GM23338 (cell line): ENCODE measurements around the gene BANP. TPM values are rescaled to one million over a fixed set of nuclear protein-coding genes. Genes with fewer than 3 reads are reported as not detected.

Experiments
- ATAC-seq: fragments of 200-7000 bp; cut with Tn5 transposase; 3 replicates; pipeline ENCODE4 v1.9.1; 2020
- DNase-seq: peaks from one replicate; pipeline ENCODE4 v3.0.0-alpha.2; 2015; ENCODE audit warnings: low spot score
- H2AFZ ChIP-seq: fragments of 200-600 bp; sonication (generic); 2 replicates; pipeline ENCODE4 v1.8.0; 2016; ENCODE audit warnings: antibody characterized with exemption, mild to moderate bottlenecking, moderate library complexity
- H3F3A ChIP-seq: fragments of 200-600 bp; sonication (generic); replicated peaks from 2 replicates; pipeline ENCODE4 v1.8.0; 2017; ENCODE audit warnings: antibody characterized with exemption, mixed run types, low read depth
- H3K27ac ChIP-seq: fragments of 200-600 bp; sonication (generic); 2 replicates; pipeline ENCODE4 v1.6.1; 2016; ENCODE audit warnings: low read depth
- H3K27me3 ChIP-seq: fragments of 200-600 bp; sonication (generic); 2 replicates; pipeline ENCODE4 v1.8.0; 2016; ENCODE audit warnings: mild to moderate bottlenecking, mixed run types, moderate library complexity; ENCODE audit not compliant: insufficient read depth
- H3K36me3 ChIP-seq: fragments of 200-600 bp; sonication (generic); 2 replicates; pipeline ENCODE4 v1.8.0; 2016; ENCODE audit warnings: mild to moderate bottlenecking; ENCODE audit not compliant: insufficient read depth
- H3K4me1 ChIP-seq: fragments of 200-600 bp; sonication (generic); 2 replicates; pipeline ENCODE4 v1.8.0; 2016; ENCODE audit warnings: mild to moderate bottlenecking, moderate library complexity; ENCODE audit not compliant: insufficient read depth
- H3K4me2 ChIP-seq: fragments of 200-600 bp; sonication (generic); 2 replicates; pipeline ENCODE4 v1.7.1; 2017; ENCODE audit warnings: mixed run types
- H3K4me3 ChIP-seq: fragments of 200-600 bp; sonication (generic); 2 replicates; pipeline ENCODE4 v1.6.1; 2016; ENCODE audit warnings: mixed run types
- H3K79me2 ChIP-seq: fragments of 200-600 bp; sonication (generic); replicated peaks from 2 replicates; pipeline ENCODE4 v1.8.0; 2017; ENCODE audit warnings: mild to moderate bottlenecking; ENCODE audit not compliant: insufficient read depth
- H3K9me2 ChIP-seq: fragments of 200-600 bp; sonication (generic); 2 replicates; pipeline ENCODE4 v1.8.0; 2017; ENCODE audit not compliant: insufficient read depth
- H4K20me1 ChIP-seq: fragments of 200-600 bp; sonication (generic); replicated peaks from 2 replicates; pipeline ENCODE4 v1.8.0; 2017; ENCODE audit warnings: mild to moderate bottlenecking; ENCODE audit not compliant: insufficient read depth
- H3K27ac Mint-ChIP-seq: 2 replicates; pipeline ENCODE4 v1.8.0; 2020; ENCODE audit warnings: inconsistent platforms, mild to moderate bottlenecking, moderate library complexity, mixed read lengths
- H3K27me3 Mint-ChIP-seq: 3 replicates; pipeline ENCODE4 v1.8.0; 2022; ENCODE audit warnings: low read depth, mild to moderate bottlenecking, moderate library complexity, mixed read lengths, inconsistent platforms; ENCODE audit not compliant: insufficient read depth, poor library complexity
- H3K36me3 Mint-ChIP-seq: 3 replicates; pipeline ENCODE4 v1.8.0; 2021; ENCODE audit warnings: low read depth, mild to moderate bottlenecking, inconsistent platforms, moderate library complexity, mixed read lengths
- H3K4me1 Mint-ChIP-seq: 3 replicates; pipeline ENCODE4 v1.8.0; 2020; ENCODE audit warnings: mild to moderate bottlenecking, inconsistent platforms, mixed read lengths
- H3K4me3 Mint-ChIP-seq: 3 replicates; pipeline ENCODE4 v1.8.0; 2021; ENCODE audit warnings: moderate library complexity, mild to moderate bottlenecking, inconsistent platforms, mixed read lengths
- H3K9me3 Mint-ChIP-seq: 3 replicates; pipeline ENCODE4 v1.8.0; 2020; ENCODE audit warnings: moderate library complexity, mild to moderate bottlenecking, inconsistent platforms, mixed read lengths
- CREB1 ChIP-seq: fragments of 250-450 bp; sonication (Bioruptor Pico); IDR thresholded peaks from 2 replicates; pipeline ENCODE4 v1.5.0; 2020; ENCODE audit warnings: low read depth, mild to moderate bottlenecking, moderate library complexity
- EZH2 ChIP-seq: fragments of 200-600 bp; sonication (generic); IDR thresholded peaks from one replicate; pipeline ENCODE4 v1.8.0; 2017; ENCODE audit warnings: antibody characterized with exemption, mild to moderate bottlenecking, low read depth; ENCODE audit not compliant: unreplicated experiment
- EZH2phosphoT487 ChIP-seq: fragments of 200-600 bp; sonication (generic); IDR thresholded peaks from one replicate; pipeline ENCODE4 v1.8.1; 2018; ENCODE audit warnings: antibody characterized with exemption; ENCODE audit not compliant: unreplicated experiment
- NANOG ChIP-seq: IDR thresholded peaks from 2 replicates; pipeline ENCODE4 v1.6.1; 2016; ENCODE audit warnings: antibody characterized with exemption, borderline replicate concordance
- POLR2AphosphoS5 ChIP-seq: IDR thresholded peaks from 2 replicates; pipeline ENCODE4 v1.6.1; 2016; ENCODE audit warnings: antibody characterized with exemption, low read depth
- REST ChIP-seq: IDR thresholded peaks from one replicate; pipeline ENCODE4 v1.6.1; 2018; ENCODE audit warnings: antibody characterized with exemption; ENCODE audit not compliant: unreplicated experiment
- STAT1 ChIP-seq: IDR thresholded peaks from one replicate; pipeline ENCODE4 v1.6.1; 2016; ENCODE audit warnings: antibody characterized with exemption; ENCODE audit not compliant: unreplicated experiment
- ZNF114 ChIP-seq: fragments of 250-450 bp; sonication (Bioruptor Pico); IDR thresholded peaks from 2 replicates; pipeline ENCODE4 v1.5.0; 2020; ENCODE audit warnings: mild to moderate bottlenecking, moderate library complexity
- ZNF331 ChIP-seq: fragments of 250-450 bp; sonication (Bioruptor Pico); IDR thresholded peaks from 2 replicates; pipeline ENCODE4 v1.5.0; 2020; ENCODE audit warnings: low read depth, mild to moderate bottlenecking, moderate library complexity
- polyA plus RNA-seq: library from polyadenylated mRNA; unstranded; fragments of >200 nt; fragmentation: Nextera tagmentation; extraction: Ambion mirVana; gene quantifications from 2 replicates; pipeline ENCODE4 v1.2.1, GENCODE V29; 2016
- total RNA-seq: library from RNA; depleted of rRNA; stranded (reverse); fragments of >200 nt; shearing (Covaris generic); gene quantifications from 2 replicates; pipeline ENCODE4 v1.2.3, GENCODE V29; 2014
- TF ChIP-seq, protein P1 (sequence below), 2 experiments: fragments of 200-600 bp in 1 of 2; sonication (generic) in 1 of 2; conservative IDR thresholded peaks; 2 replicates each; pipeline versions ENCODE4 v1.5.1 to v1.6.1; 2016 to 2017; ENCODE audit warnings: antibody characterized with exemption in 2 of 2, low read depth in 2 of 2, mild to moderate bottlenecking in 2 of 2, moderate library complexity in 1 of 2
- TF ChIP-seq, protein P2 (sequence below): fragments of 250-450 bp; sonication (Bioruptor Pico); IDR thresholded peaks from 2 replicates; pipeline ENCODE4 v1.5.0; 2020; ENCODE audit warnings: mild to moderate bottlenecking, moderate library complexity

Gene BANP
- total and polyA plus RNA-seq, 2 experiments from 2014 or later = 22.3 to 48.0 TPM

- H3K36me3 Mint-ChIP-seq = peaks cover 15% of the 10 kb centered on the region
- no peak overlapping the region for H3K4me3 Mint-ChIP-seq
Observed at GRCh38 chr16:87949071-87949744, 2.0 kb upstream of the BANP start.

More at GRCh38 chr16:87949071-87949744, 2.0 kb upstream of the BANP start:
- Histone ChIP-seq H3K27ac (no peak overlapping the region), H3K36me3 (no peaks in the 10 kb centered on the region), H3K27me3 (no peaks in the 10 kb centered on the region), H3K4me2 (no peak overlapping the region), H3K79me2 (peaks cover 25% of the 10 kb centered on the region), H3F3A (0 out of 2 replicates have a peak, but pooled peaks cover 3% of the 10 kb centered on the region), H3K9me2 (no peaks in the 10 kb centered on the region), H4K20me1 (peaks cover 16% of the 10 kb centered on the region), H3K4me1 (peaks cover 10% of the 10 kb centered on the region), H3K4me3 (no peak overlapping the region), H2AFZ (peak overlapping the region; percentile 38; the same call in 1 of the 2 replicates)
- DNase-seq (no peak), ATAC-seq (no peak)
- Mint-ChIP-seq H3K27me3 (peaks cover 22% of the 10 kb centered on the region), H3K9me3 (no peaks in the 10 kb centered on the region), H3K27ac (no peak overlapping the region; the same call in 1 of the 2 replicates), H3K4me1 (peaks cover 46% of the 10 kb centered on the region)
- TF ChIP-seq, protein P1, sequence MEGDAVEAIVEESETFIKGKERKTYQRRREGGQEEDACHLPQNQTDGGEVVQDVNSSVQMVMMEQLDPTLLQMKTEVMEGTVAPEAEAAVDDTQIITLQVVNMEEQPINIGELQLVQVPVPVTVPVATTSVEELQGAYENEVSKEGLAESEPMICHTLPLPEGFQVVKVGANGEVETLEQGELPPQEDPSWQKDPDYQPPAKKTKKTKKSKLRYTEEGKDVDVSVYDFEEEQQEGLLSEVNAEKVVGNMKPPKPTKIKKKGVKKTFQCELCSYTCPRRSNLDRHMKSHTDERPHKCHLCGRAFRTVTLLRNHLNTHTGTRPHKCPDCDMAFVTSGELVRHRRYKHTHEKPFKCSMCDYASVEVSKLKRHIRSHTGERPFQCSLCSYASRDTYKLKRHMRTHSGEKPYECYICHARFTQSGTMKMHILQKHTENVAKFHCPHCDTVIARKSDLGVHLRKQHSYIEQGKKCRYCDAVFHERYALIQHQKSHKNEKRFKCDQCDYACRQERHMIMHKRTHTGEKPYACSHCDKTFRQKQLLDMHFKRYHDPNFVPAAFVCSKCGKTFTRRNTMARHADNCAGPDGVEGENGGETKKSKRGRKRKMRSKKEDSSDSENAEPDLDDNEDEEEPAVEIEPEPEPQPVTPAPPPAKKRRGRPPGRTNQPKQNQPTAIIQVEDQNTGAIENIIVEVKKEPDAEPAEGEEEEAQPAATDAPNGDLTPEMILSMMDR (conservative IDR thresholded peaks at IDR 0.05; ENCODE audit: low read depth in 2 of 2) = no peak
- no peak for TF ChIP-seq REST
- no peak for TF ChIP-seq STAT1
- no peak for TF ChIP-seq ZNF331 (CRISPR knock-in tag)
- no peak for TF ChIP-seq NANOG
- TF ChIP-seq POLR2AphosphoS5 = no peak
- no peak for TF ChIP-seq EZH2
- TF ChIP-seq CREB1 = no peak
- TF ChIP-seq ZNF114 (CRISPR knock-in tag) = no peak
- TF ChIP-seq, protein P2, sequence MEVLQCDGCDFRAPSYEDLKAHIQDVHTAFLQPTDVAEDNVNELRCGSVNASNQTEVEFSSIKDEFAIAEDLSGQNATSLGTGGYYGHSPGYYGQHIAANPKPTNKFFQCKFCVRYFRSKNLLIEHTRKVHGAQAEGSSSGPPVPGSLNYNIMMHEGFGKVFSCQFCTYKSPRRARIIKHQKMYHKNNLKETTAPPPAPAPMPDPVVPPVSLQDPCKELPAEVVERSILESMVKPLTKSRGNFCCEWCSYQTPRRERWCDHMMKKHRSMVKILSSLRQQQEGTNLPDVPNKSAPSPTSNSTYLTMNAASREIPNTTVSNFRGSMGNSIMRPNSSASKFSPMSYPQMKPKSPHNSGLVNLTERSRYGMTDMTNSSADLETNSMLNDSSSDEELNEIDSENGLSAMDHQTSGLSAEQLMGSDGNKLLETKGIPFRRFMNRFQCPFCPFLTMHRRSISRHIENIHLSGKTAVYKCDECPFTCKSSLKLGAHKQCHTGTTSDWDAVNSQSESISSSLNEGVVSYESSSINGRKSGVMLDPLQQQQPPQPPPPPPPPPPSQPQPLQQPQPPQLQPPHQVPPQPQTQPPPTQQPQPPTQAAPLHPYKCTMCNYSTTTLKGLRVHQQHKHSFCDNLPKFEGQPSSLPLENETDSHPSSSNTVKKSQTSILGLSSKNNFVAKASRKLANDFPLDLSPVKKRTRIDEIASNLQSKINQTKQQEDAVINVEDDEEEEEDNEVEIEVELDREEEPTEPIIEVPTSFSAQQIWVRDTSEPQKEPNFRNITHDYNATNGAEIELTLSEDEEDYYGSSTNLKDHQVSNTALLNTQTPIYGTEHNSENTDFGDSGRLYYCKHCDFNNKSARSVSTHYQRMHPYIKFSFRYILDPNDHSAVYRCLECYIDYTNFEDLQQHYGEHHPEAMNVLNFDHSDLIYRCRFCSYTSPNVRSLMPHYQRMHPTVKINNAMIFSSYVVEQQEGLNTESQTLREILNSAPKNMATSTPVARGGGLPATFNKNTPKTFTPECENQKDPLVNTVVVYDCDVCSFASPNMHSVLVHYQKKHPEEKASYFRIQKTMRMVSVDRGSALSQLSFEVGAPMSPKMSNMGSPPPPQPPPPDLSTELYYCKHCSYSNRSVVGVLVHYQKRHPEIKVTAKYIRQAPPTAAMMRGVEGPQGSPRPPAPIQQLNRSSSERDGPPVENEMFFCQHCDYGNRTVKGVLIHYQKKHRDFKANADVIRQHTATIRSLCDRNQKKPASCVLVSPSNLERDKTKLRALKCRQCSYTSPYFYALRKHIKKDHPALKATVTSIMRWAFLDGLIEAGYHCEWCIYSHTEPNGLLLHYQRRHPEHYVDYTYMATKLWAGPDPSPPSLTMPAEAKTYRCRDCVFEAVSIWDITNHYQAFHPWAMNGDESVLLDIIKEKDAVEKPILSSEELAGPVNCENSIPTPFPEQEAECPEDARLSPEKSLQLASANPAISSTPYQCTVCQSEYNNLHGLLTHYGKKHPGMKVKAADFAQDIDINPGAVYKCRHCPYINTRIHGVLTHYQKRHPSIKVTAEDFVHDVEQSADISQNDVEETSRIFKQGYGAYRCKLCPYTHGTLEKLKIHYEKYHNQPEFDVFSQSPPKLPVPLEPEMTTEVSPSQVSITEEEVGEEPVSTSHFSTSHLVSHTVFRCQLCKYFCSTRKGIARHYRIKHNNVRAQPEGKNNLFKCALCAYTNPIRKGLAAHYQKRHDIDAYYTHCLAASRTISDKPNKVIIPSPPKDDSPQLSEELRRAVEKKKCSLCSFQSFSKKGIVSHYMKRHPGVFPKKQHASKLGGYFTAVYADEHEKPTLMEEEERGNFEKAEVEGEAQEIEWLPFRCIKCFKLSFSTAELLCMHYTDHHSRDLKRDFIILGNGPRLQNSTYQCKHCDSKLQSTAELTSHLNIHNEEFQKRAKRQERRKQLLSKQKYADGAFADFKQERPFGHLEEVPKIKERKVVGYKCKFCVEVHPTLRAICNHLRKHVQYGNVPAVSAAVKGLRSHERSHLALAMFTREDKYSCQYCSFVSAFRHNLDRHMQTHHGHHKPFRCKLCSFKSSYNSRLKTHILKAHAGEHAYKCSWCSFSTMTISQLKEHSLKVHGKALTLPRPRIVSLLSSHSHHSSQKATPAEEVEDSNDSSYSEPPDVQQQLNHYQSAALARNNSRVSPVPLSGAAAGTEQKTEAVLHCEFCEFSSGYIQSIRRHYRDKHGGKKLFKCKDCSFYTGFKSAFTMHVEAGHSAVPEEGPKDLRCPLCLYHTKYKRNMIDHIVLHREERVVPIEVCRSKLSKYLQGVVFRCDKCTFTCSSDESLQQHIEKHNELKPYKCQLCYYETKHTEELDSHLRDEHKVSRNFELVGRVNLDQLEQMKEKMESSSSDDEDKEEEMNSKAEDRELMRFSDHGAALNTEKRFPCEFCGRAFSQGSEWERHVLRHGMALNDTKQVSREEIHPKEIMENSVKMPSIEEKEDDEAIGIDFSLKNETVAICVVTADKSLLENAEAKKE (CRISPR knock-in tag) = no peak
- TF ChIP-seq EZH2phosphoT487 = no peak
